ENCODE data around the gene ZNF70.
A peak's percentile ranks its signal among the peaks of the same experiment; 100 is the strongest.
"Not testable (repeated sequence)": the region's sequence is repeated elsewhere in the genome, so short reads cannot be mapped to it uniquely, and the experiment has no call there.

ZNF70 gene

DNA sequence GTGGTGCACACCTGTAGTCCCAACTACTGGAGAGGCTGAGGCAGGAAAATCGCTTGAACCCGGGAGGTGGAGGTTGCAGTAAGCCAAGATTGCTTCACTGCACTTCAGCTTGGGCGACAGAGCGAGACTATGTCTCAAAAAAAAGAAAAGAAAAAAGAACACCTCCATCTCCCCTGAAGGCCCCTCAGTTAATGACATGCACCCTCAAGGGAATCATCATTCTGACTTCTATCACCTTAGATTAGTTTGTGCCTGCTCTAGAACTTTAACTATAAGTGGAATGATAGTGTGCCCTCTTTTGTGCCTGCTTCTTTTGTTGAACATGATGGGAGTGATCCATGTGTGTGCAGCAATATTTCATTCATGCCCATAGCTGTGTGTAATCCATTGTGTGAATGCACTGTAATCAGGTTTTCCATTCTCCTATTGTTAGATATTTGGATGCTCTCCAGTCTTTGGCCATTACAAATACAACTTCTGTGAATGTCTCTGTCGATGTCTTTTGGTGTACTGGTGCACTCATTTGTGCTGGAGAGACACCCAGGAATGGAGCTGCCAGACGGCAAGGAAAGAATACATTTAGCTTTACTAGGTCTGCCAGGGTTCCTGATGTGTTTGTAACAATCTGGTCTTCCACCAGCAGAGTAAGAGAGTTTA, 4.2 kb upstream of the ZNF70 start:
- no peak for DNase-seq

DNA sequence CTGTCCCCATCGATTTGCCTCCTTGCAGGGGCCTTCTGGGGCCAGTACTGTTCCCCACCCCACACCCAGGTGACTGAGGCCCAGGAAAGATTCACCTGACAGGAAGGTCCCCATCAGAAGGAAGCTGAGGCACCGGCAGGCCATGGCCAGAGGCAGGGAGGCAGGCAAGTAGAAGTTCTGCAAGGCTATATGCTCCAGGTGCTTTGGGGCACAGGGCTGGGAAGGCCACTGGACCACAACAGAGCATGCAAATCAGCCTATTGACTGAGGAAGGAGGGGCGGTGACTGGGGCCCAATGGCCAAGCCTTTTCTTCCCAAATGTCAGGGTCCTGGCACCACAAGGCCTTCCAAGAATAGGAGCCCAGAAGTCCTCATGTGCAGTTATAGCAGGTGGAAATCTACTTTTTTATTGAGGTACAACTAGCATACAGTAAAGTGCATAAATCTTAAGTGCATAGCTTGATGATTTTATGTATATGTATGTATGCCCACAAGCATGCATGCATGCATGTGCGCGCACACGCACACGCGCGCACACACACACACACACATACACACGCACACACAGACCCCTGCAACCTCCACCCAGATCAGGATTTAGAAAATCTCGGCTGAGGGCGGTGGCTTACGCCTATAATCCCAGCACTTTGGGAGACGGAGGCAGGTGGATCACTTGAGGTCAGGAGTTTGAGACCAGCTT, 3.5 kb upstream of the ZNF70 start, which contains the start of gene VPREB3:
VPREB3 (minus strand) TSS at position 206 of the 700 bp plus-strand sequence; CDS start at position 144, 62 bp downstream.
- DNase-seq, result no peak

DNA sequence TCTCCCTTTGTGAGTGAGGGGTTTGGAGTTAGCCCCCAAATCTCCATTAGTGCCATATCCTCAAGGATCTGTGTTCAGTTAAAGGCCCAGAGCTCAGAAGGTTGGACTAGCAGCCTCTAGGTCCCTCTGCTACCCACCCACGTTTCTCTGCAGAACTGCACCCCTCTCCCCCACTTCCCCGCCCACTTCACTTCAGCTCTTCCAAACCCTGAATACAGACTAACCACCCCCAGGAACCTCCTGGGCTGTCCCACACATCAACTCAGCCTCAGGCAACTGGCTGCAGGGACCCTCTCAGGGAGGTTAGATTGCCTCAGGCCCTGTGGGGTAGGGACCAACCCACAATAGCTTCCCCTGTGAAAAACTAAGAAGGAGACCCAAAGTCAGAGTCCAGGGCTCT, 2.5 kb upstream of the ZNF70 start:
- DNase-seq, result no peak

DNA sequence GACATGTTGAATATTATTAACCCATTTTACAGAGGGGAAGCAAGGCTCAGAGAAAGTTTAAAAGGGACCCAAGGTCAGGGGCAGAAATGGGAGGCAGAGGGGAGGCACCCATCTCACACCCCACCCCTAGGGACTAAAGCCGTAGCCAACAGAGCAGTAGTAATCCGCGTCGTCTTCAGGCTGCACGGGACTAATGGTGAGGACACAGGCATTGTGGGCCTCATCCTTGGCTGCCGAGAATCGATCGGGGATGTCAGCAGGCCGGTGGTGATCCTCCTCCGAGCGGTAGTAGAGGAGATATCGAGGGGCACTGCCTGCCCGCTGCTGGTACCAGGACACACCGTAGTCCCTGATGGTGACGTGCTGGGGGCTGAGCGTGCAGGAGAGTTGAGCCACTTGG, 1.8 kb upstream of the ZNF70 start:
- no peak for DNase-seq

DNA sequence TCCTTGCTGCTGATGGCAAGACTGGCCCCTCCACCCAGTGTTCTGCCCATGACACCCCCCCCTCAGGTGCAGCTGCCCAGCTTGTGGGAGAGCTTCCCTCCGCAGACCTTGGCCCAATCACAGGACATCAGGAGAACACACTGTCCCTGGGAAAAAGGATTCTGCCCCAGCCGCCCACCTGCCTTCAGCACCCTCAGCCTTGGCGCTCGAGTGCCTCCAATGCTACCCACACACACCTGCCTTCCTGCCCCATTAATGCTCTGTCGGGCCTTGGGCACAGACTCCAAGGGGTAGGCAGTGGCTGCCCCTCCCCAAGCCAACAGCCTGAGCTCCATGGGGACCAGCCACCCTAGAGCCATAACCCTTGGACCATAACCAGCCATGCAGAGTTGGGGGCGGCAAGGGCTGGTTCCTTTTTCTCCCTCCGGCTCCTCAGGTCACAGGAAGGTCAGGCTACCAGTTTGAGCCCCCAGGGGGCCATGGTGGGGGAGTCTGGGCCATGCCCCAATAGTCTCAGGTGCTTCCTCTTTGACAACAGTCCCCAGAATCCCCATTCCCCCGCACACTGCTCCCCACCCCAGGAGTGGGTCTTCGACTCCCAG, 1.3 kb upstream of the ZNF70 start:
- no peak for DNase-seq

DNA sequence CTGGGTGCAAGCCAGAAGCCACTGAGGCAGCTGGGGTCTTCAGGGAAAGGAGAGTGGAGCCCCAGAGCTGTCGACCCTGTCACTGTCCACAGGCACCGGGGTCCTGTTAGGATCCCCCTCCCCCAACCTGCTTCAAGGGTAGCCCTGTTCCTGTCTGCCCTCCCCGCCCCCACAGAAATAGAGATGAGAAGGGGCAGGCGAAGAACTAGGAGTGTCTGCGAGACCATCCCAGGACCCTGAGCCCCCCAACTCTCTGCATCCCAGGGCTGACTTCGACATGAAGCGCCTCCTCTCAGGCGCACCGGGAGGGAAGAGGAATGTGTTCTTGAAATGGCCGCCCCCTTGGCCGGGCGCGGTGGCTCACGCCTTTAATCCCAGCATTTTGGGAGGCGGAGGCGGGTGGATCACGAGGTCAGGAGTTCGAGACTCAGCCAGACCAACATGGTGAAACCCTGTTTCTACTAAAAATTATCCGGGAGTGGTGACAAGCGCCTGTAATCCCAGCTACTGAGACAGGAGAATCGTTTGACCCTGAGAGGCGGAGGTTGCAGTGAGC, 607 bp upstream of the ZNF70 start:
- DNase-seq, result no peak

DNA sequence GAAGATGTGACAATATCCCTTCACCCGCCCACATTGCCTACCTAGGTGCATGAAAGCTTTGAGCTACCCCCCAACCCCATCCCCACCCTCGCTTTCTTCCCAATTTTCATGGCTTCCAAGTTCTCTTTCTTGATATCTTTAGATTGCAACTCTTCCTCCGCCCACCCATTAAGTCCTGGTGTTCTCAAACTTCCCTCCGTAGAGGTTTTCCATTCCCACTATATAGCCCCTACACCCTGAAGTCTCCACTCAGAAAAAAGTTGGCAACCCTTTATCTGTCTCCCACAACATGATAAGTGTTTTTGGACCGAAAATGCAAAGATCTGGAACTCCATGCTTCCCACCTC, 572 bp downstream of the ZNF70 start:
- no peak for DNase-seq

DNA sequence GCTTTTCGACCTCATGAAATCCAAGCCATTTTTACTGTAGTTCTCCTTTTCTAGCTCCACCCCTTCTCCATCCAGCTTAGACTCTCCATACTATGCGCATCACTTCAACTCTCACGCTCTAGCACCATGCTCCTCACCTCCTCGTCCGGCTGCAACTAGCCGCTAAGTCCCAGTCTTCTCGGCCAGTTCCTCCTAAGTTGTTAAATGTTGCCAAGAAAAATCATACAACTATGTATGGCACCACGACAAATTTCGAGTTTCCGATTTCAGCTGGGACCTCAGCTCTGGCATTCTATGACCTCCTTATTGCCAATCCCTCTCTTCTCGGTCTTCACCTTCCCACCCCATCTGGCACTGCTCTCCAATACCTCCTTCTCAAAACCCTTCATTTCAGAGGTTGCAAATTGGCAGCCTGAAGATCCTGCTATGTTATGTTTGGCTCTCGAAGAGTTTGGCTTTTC, 1.0 kb downstream of the ZNF70 start:
- DNase-seq, result no peak

DNA sequence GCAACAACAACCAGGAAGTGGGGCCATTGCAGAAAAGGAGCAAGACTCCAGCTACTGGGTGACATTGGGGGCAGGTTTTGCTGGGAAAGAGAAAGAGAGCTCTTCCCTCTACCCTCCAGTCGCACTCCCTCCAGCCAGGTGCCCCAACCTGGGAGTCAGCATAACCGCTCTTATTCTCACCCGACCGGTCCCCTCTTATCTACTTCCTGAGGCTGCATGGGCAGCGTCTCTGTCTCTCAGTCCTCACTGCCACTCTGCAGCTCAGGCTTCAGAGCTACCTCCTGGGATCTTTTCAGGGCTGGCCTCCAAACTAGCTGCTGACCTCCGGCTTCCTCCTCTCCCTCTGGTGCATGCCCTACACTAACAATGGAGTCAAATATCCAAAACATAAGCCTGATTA, 5.1 kb downstream of the ZNF70 start:
- DNase-seq, result no peak

DNA sequence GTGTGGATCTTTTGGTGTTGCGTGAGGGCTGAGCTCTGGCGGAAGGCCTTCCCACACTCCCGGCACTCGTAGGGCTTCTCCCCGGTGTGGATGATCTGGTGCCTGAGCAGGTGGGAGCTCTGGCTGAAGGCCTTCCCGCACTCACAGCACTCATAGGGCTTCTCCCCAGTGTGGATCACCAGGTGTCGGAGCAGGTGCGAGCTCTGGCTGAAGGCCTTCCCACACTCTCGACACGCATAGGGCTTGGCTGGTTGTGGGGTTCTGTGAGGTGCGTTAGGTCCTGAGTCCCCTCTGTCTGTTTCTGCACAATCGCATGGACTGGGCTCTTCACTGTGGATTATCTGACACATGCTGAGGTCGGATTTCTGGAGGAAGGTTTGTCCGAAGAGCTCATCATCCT, 6.4 kb downstream of the ZNF70 start:
- no peak for DNase-seq

DNA sequence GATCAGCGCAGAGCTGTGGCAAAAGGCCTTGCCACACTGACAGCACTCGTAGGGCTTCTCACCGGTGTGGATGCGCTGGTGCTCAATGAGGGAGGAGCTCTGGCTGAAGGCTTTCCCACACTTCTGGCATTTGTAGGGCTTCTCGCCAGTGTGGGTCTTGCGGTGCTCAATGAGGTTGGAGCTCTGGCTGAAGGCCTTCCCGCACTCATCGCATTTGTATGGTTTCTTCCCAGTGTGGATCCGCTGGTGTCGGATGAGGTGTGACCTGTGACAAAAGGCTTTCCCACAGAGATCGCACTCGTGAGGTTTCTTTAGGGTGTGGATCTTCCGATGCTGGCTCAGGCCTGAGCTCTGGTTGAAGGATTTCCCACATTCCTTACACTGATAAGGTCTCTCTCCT, 6.9 kb downstream of the ZNF70 start:
- no peak for DNase-seq

DNA sequence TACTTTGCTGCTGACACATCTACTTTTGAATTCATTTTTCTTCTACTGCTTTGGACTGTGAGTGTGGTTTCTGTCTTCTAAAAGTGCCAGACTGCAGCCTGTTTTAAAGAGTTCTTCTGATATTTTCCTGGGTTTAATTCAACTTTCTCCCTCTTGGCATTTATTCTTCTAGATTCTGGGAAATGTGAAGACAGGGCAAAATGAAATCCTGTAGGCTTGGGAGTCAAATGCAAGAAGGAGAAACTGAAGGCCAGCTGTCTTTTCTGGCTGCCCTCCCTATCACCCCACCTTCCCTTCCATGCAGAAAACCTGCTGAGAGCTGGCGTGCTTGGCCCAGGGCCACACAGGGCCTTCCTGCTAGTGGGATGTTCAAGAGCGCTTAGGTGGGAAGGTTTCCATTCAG, 7.6 kb downstream of the ZNF70 start:
- peak in 1 of 2 experiments; percentile 24 for DNase-seq

DNA sequence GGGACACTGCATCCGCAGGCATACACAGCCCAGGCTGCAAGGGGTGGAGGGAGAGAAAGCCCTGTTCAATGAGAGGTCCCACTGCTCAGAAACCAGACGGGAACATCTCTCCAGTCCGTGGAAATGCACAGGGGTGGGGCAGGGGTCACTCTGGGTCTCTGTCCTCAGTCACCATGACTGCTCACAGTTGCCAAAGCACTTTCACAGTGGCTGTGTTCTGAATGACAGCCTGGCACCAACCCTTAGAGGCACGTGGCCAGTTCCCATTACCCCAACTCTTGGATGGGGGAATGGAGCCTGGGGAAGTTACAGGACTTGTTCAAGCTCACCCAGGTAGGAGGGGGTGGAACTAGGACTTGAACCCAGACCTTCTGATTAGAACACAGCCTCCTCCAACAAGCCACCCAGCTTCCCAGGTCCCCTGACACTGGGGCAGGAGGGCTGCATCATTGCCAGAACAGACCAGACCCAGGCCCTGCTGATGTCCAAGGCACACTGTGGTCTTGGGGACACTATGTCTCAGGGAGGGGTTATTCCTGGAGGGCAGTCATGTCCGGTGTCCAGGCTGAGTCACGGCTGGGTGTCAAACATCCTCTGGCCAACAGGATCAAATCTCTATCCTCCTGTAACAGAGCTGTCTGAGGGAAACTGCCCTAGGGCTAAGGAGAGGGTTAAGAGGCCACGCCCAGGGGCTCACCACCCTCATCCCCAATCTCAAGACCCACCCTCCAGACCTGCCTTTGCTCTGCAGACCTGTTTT, 8.2 kb downstream of the ZNF70 start:
- DNase-seq, result no peak

DNA sequence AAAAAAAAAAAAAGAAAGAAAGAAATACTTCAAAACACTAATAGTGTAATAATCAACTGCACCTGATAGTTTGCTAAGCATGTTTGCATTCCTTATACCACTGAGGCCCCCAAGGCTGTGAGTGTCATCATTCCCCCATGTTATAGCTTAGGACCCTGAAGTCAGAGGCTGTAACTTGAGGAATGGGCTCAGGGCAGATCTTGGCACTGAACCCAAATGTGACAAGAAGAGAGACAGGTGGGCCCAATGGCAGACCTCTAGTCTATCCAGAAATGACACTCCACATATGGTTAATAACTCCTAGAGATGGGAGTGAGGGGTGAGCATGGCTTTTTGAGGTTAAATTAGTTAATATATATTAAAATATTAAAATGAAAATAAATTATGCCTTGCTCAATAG, 13.2 kb downstream of the ZNF70 start:
- no peak for DNase-seq

DNA sequence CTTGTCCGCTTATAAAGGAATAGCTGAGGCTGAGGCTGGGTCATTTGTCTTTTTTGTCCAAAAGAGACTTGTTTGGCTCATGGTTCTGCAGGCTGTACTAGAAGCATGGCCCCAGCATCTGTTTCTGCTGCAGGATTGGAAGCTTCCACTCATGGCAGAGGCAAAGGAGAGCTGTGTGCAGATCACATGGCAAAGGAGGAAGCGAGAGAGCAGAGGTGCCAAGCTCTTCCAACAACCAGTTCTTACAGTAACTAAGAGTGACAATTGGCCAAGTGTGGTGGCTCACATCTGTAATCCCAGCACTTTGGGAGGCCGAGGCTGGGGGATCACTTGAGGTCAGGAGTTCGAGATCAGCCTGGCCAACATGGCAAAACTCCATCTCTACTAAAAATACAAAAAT, 22.8 kb downstream of the ZNF70 start:
- DNase-seq, result not testable (repeated sequence)

DNA sequence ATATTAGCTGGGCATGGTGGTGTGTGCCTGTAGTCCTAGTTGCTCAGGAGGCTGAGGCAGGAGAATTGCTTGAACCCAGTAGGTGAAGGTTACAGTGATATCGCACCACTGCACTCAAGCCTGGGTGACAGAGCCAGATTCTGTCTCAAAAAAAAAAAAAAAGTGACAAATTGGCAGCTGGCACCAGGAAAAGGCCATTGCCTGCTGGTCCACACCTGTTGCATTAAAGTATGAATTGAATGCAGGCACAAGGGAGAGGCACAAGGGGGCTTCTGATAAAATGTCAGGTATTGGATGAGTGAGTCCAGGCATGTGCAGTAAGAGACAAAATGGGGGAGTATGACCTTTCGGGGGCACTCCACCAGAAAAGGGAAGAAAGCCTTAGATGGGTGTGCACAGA, 28.2 kb downstream of the ZNF70 start:
- no peak for DNase-seq

DNA sequence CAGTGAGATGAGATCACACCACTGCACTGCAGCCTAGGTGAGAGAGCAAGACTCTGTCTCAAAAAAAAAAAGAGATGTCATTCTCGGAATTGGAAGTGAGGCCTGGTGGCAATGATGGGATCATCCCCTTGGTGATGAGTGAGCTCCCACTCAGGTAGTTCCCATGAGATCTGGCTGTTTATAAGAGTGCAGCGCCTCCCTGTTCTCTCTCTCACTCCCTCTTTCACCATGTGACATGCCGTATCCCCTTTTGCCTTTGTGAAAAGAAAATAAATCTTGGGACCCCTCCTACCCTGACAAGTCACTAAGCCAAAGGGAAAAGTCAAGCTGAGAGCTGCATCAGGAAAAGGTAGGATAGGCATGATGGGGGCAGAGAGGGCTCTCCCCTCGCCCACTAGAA, 28.8 kb downstream of the ZNF70 start:
- no peak for DNase-seq

DNA sequence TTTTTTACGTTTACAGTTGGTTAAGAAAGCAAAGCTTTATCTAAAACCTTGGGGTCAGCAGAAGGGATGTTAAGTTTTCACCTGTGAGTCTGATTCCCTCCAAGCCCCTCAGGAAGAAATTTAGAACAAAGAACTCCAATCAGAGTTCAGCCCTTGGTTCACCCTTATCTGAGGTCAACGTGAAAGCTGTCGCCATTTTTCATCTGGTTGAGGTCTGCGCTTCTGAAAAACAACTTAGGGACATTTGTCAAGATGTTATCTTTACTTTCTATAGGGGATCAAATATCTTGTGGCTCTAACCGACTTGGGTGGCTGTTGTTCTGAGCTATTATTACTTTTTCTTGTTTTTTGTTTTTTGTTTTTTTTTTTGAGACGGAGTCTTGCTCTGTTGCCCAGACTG, 30.1 kb downstream of the ZNF70 start:
- no peak for DNase-seq

DNA sequence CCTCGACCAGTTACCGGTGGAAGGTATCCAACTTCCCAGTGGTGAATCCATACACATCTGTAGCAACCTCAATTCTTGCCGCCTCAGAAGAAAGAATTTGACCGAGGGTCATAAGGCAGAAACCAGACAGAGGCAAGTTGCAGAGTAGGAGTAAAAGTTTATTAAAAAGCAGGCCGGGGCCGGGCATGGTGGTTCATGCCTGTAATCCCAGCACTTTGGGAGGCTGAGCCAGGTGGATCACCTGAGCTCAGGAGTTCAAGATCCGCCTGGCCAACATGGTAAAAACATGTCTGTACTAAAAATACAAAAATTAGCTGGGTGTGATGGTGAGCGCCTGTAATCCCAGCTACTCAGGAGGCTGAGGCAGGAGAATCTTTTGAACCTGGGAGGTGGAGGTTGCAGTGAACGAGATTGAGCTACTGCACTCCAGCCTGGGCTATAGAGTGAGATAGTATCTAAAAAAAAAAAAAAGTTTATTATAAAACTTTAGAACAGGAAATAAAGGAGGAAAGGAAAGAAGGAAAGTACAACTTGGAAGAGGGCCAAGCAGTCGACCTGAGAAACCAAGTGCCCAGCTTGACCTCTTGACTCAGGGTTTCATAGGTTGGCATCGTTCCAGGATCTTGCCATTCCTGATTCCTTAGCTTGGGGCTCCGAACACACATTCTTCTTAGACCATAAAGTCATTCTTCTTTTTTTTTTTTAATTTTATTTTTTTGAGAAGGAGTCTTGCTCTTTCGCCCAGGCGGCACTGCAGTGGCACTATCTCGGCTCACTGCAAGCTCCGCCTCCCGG, 32.3 kb downstream of the ZNF70 start:
- DNase-seq, result no peak

DNA sequence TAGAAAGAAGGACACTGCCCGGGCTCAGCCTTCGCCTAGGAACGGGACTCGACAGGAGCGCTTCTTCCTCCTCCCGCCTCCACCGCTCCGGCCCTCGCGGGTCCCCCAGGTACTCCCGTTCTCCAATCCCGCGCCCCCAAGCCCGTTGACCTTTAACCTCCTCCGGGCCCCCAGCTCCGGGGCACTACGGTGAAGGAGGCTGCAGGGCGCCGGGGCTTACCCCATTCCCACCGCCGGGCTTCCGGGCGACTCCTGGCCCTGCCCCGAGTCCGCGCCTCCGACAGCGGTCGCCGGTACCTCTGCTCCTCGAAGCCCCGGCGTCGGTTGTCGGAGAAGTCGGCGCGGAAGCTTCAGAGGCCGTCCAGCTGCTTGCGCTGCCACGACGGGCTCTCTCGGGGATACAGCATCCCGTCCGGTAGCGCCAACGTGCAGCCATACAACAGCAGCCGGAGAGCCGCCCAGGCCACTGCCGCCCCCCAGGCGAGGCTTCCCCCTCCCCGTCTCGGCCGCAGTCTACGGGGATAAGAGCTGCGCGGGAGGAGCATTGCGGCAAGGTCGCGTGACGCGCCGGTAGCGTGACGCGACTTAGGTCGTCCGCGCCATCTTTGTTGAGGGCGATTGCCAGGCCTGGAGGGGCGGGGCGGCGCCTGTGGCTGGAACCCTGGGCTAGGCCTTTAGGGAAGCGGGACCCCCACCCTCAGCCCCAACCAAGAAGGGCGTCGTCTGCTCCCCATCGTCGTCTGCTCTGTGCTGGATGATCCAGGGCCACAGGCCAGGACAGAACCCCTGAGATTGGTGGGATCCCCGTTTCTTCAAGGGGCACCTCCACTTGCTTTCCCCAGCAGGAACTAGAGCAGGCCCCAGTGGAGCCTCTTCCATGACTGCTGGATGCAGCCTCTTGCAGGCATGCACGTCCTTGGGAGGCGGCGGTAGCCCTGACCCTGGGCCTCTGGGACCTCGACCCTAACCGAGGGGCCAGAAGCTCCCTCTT, 33.8 kb downstream of the ZNF70 start:
- DNase-seq, result peak; percentile 17 to 83

DNA sequence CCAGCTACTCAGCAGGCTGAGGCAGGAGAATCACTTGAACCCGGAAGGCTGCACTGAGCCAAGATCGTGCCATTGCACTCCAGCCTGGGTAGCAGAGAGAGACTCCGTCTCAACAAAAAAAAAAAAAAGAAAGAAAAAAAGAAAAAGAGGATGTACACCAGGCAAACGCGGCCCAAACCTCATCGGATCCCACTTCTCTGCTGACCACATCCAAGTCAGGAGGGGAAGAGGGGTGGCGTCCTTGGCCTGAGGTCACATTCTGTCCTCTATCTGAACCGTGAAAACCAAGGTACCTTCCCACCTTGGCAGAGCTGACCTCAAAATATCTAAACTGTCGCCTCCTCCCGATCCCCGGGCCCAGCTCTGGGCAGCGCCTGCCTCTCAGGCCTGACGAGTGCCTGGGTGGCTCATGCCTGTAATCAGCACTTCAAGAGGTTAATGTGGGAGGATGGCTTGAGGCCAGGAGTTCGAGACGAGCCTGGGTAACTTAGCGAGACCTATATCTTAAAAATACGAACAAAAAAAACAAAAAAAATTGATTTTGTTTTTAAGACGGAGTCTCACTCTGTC, 35.0 kb downstream of the ZNF70 start:
- DNase-seq, result no peak

Data from cerebellar nuclear complex (tissue), 1 donor.